ENCODE data around the gene CRIP2. TPM values are rescaled to one million over a fixed set of nuclear protein-coding genes. Genes with fewer than 3 reads are reported as not detected.

CRIP2 gene
- total RNA-seq, 3 donors from 2014 or later (not counting 1 experiment from before 2014, with no cell fraction given): 1.7 to 4.6 (median 2.0) TPM

DNA sequence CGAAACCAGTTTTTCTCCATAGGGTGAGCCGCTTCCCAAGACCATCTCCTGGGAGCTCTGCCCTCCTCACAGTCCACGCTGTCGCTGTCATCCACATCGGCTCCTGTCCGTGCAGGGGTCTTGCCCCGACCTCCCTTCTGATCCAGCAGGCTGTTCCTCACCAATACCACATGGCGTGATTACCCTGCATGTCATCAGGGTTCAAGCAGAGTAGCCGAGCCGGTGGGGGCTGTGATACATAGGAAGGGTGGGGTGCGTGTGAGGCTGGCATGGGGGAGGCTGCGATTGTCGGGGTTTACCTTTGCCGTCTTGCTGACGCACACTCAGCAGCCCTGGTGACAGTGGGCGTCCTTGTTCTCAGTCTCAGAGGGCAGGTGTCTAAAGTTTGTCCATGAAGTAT is 33.4 kb downstream of the CRIP2 start:
- H3K4me3 ChIP-seq (ENCODE audit: low read length): no peak overlapping the region

GRCh38 chr14:105508601-105509000 is 34.0 kb downstream of the CRIP2 start:
- Histone ChIP-seq H3K36me3 (ENCODE audit: control insufficient read depth, insufficient read depth, low read length) (no peaks in the 10 kb centered on the region), H3K4me1 (ENCODE audit: control insufficient read depth, insufficient read depth, low read length) (no peaks in the 10 kb centered on the region), H3K27ac (ENCODE audit: low read length) (no peak overlapping the region), H3K27me3 (ENCODE audit: control insufficient read depth, insufficient read depth, low read length) (peaks cover 3% of the 10 kb centered on the region), H3K4me3 (ENCODE audit: low read length) (no peak overlapping the region), H3K9me3 (ENCODE audit: control insufficient read depth, insufficient read depth, low read length) (no peaks in the 10 kb centered on the region)
- Mint-ChIP-seq H3K4me3 (no peak overlapping the region), H3K27ac (no peak overlapping the region), H3K27me3 (ENCODE audit: low read depth in 2 of 2) (peaks cover 18 to 22% of the 10 kb centered on the region in 2 donors), H3K4me1 (no peaks in the 10 kb centered on the region), H3K9me3 (no peaks in the 10 kb centered on the region), H3K36me3 (no peaks in the 10 kb centered on the region)
- 86% methylated on average over 12 of the region's 12 CpGs for WGBS (ENCODE audit: insufficient coverage)
- intact Hi-C loops (cut with micrococcal nuclease): no loop called here
- ATAC-seq (no peak), DNase-seq (no peak)
- TF ChIP-seq, protein P1, sequence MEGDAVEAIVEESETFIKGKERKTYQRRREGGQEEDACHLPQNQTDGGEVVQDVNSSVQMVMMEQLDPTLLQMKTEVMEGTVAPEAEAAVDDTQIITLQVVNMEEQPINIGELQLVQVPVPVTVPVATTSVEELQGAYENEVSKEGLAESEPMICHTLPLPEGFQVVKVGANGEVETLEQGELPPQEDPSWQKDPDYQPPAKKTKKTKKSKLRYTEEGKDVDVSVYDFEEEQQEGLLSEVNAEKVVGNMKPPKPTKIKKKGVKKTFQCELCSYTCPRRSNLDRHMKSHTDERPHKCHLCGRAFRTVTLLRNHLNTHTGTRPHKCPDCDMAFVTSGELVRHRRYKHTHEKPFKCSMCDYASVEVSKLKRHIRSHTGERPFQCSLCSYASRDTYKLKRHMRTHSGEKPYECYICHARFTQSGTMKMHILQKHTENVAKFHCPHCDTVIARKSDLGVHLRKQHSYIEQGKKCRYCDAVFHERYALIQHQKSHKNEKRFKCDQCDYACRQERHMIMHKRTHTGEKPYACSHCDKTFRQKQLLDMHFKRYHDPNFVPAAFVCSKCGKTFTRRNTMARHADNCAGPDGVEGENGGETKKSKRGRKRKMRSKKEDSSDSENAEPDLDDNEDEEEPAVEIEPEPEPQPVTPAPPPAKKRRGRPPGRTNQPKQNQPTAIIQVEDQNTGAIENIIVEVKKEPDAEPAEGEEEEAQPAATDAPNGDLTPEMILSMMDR (IDR thresholded peaks at IDR 0.05): no peak

More for the DNA sequence above, 33.4 kb downstream of the CRIP2 start:
- intact Hi-C loops (cut with micrococcal nuclease): no loop called here
- DNase-seq: no peak
- Histone ChIP-seq H3K27ac (ENCODE audit: low read length) (no peak overlapping the region), H3K4me1 (ENCODE audit: control insufficient read depth, insufficient read depth, low read length) (no peaks in the 10 kb centered on the region), H3K9me3 (ENCODE audit: control insufficient read depth, insufficient read depth, low read length) (no peaks in the 10 kb centered on the region), H3K27me3 (ENCODE audit: control insufficient read depth, insufficient read depth, low read length) (peaks cover 3% of the 10 kb centered on the region), H3K36me3 (ENCODE audit: control insufficient read depth, insufficient read depth, low read length) (no peaks in the 10 kb centered on the region)
- Mint-ChIP-seq H3K36me3 (no peaks in the 10 kb centered on the region), H3K4me3 (no peak overlapping the region), H3K27me3 (ENCODE audit: low read depth in 2 of 2) (peaks cover 18 to 19% of the 10 kb centered on the region in 2 donors), H3K4me1 (no peaks in the 10 kb centered on the region), H3K9me3 (no peaks in the 10 kb centered on the region), H3K27ac (no peak overlapping the region)
- TF ChIP-seq, protein P1 (IDR thresholded peaks at IDR 0.05): no peak
- 84% methylated on average over 16 of the region's 16 CpGs for WGBS (ENCODE audit: insufficient coverage)
- ATAC-seq: no peak

DNA sequence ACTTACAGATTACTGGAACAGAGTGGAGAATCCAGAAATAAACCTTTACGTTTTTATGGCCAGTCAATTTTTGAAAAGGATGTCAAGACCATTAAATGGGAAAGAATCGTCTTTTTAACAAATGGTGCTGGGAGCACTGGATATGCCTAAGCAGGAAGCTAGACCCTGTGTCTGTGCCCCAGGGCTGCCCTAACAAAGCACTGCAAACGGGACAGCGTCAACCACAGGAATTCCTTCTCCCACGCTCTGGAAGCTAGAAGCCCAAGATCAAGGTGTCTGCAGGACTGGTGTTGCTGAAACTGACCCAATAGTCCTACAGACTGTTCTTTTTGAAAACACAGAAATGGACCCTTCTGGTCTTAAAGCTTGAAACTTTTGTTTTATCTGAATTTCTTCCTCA is 42.5 kb downstream of the CRIP2 start:
- H3K27ac Mint-ChIP-seq: no peak overlapping the region
- H3K27me3 ChIP-seq (ENCODE audit: control insufficient read depth, insufficient read depth, low read length): peaks cover 6% of the 10 kb centered on the region
- ATAC-seq (no peak), DNase-seq (no peak)
- H3K4me3 ChIP-seq (ENCODE audit: low read length): no peak overlapping the region
- peaks cover 23 to 33% of the 10 kb centered on the region in 2 donors for H3K27me3 Mint-ChIP-seq (ENCODE audit: low read depth in 2 of 2)
- no peaks in the 10 kb centered on the region for H3K4me1 ChIP-seq (ENCODE audit: control insufficient read depth, insufficient read depth, low read length)
- 65% methylated on average over 5 of the region's 5 CpGs for WGBS (ENCODE audit: insufficient coverage)
- intact Hi-C loops (cut with micrococcal nuclease): no loop called here
- H3K36me3 ChIP-seq (ENCODE audit: control insufficient read depth, insufficient read depth, low read length): no peaks in the 10 kb centered on the region
- no peaks in the 10 kb centered on the region for H3K36me3 Mint-ChIP-seq
- TF ChIP-seq, protein P1 (IDR thresholded peaks at IDR 0.05): no peak
- H3K27ac ChIP-seq (ENCODE audit: low read length): no peak overlapping the region
- H3K9me3 Mint-ChIP-seq: no peaks in the 10 kb centered on the region
- H3K4me1 Mint-ChIP-seq: no peaks in the 10 kb centered on the region
- H3K4me3 Mint-ChIP-seq: no peak overlapping the region
- no peaks in the 10 kb centered on the region for H3K9me3 ChIP-seq (ENCODE audit: control insufficient read depth, insufficient read depth, low read length)

Measured in natural killer cell (primary cell).